ENCODE results near the gene PTMA.
"Not testable (repeated sequence)": the region's sequence is repeated elsewhere in the genome, so short reads cannot be mapped to it uniquely, and the experiment has no call there.

Gene PTMA, protein sequence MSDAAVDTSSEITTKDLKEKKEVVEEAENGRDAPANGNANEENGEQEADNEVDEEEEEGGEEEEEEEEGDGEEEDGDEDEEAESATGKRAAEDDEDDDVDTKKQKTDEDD

DNA sequence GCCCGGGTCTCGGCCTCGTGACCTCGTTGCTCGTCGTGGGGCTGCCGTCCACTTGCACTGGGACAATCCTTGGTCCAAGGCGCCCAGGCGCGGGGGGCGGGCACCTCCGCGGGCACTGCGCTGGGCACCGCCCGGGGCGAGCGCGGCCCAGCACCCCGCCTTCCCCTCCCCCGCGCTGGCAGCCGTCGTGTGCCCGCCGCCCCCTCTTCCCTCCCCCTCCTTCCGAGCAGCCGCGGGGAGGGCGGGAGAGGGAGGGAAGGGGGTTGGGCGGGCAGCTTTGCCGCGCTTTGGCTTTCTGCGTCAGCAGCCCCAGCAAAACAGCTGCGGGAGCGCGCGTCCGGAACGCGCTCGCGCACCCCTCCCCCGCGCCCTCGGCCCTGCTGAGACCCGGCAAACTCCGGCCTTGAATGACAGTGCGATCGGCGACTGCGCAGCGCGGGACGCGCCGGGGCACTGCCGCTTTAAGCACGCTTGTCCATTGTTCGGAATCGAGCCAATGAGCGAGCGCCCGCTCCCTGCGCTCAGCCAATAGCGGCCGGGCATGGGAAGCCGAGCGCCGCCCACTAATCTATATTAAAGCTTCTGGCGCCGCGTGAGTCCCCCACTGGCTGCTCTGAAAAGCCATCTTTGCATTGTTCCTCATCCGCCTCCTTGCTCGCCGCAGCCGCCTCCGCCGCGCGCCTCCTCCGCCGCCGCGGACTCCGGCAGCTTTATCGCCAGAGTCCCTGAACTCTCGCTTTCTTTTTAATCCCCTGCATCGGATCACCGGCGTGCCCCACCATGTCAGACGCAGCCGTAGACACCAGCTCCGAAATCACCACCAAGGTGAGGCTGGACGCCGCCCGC lies at the start of gene PTMA:
TSS of gene PTMA (plus strand) at position 599 of the 846 bp plus-strand sequence. CDS start at position 781, 182 bp downstream.
- TF ChIP-seq, protein P1, sequence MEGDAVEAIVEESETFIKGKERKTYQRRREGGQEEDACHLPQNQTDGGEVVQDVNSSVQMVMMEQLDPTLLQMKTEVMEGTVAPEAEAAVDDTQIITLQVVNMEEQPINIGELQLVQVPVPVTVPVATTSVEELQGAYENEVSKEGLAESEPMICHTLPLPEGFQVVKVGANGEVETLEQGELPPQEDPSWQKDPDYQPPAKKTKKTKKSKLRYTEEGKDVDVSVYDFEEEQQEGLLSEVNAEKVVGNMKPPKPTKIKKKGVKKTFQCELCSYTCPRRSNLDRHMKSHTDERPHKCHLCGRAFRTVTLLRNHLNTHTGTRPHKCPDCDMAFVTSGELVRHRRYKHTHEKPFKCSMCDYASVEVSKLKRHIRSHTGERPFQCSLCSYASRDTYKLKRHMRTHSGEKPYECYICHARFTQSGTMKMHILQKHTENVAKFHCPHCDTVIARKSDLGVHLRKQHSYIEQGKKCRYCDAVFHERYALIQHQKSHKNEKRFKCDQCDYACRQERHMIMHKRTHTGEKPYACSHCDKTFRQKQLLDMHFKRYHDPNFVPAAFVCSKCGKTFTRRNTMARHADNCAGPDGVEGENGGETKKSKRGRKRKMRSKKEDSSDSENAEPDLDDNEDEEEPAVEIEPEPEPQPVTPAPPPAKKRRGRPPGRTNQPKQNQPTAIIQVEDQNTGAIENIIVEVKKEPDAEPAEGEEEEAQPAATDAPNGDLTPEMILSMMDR (IDR thresholded peaks at IDR 0.05), result peak; percentile 42
- H3K9me3 ChIP-seq, result no peaks in the 10 kb centered on the region
- no peaks in the 10 kb centered on the region for H3K27me3 ChIP-seq
- H3K4me1 ChIP-seq (ENCODE audit: control insufficient read depth in 1 of 2, insufficient read depth in 1 of 2, low read depth in 1 of 2, low read length in 1 of 2), result peaks cover 43 to 47% of the 10 kb centered on the region in 2 experiments
- H3K36me3 ChIP-seq, result no peaks in the 10 kb centered on the region
- peak within 1 kb of the TSS; percentile 97 for H3K27ac ChIP-seq
- H3K4me3 ChIP-seq (ENCODE audit: low read depth in 1 of 2, low read length in 1 of 2), result peak within 1 kb of the TSS; percentile 81 to 96

DNA sequence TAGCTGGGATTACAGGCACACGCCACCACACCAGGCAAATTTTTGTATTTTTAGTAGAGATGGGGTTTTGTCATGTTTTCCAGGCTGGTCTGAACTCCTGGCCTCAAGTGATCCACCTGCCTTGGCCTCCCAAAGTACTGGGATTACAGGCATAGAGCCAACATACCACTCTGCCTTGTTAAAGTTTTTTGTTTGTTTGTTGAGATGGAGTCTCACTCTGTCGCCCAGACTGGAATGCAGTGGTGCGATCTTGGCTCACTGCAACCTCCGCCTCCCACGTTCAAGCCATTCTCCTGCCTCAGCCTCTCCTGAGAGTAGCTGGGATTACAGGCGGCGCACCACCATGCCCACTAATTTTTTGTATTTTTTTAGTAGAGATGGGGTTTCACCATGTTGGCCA lies 48.3 kb upstream of the PTMA start:
- not testable (repeated sequence) for H3K4me3 ChIP-seq (ENCODE audit: low read depth in 1 of 2, low read length in 1 of 2); H3K27ac ChIP-seq; H3K36me3 ChIP-seq; H3K27me3 ChIP-seq; H3K9me3 ChIP-seq
- peaks cover 16 to 24% of the 10 kb centered on the region in 2 experiments for H3K4me1 ChIP-seq (ENCODE audit: control insufficient read depth in 1 of 2, insufficient read depth in 1 of 2, low read depth in 1 of 2, low read length in 1 of 2)

DNA sequence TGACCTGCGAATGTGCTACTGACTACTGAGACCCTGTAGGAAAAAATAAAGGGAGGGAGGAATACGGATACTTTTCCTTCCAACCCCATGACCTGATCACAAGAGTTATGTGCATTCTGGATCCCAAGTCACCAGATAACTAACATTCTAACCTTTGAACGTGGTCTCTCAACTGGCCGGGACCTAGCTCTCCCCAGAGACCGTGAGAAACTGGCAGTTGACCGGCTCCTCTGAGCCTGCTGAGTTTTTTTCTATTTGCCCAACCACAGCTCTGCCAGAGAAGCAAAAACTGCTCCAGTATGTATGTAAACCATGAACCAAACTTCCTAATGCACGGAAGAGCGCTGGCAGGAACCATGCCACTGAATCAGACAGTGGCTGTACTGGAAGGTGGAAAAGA lies 47.5 kb upstream of the PTMA start:
- no peaks in the 10 kb centered on the region for H3K9me3 ChIP-seq

DNA sequence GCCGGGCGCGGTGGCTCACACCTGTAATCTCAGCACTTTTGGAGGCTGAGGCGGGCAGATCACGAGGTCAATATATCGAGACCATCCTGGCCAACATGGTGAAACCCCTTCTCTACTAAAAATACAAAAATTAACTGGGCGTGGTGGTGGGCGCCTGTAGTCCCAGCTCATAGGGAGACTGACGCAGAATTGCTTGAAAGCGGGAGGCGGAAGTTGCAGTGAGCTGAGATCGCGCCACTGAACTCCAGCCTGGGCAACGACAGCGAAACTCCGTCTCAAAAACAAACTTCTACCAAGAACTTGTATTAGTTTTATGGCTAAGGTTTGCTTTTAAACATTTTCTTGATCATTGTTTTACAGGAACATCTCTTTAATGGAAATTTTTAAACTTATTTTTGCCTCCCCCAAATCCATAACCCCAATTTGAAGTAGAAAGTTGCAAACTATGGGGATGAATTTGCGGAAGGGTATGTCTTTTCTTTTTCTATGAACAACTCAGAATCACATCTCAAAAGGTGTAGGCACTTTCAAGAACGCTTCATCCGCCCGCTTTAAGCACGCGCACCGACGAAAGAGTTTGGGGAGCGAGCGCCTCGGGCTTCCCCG lies 46.8 kb upstream of the PTMA start:
- H3K9me3 ChIP-seq, result no peaks in the 10 kb centered on the region
- peak overlapping the region; percentile 77 to 91 for H3K4me3 ChIP-seq (ENCODE audit: low read depth in 1 of 2, low read length in 1 of 2)
- TF ChIP-seq, protein P1 (IDR thresholded peaks at IDR 0.05), result no peak
- H3K27ac ChIP-seq, result peak overlapping the region; percentile 88
- H3K4me1 ChIP-seq (ENCODE audit: control insufficient read depth in 1 of 2, insufficient read depth in 1 of 2, low read depth in 1 of 2, low read length in 1 of 2), result peaks cover 31 to 38% of the 10 kb centered on the region in 2 experiments
- no peaks in the 10 kb centered on the region for H3K27me3 ChIP-seq
- H3K36me3 ChIP-seq, result no peaks in the 10 kb centered on the region

More for the DNA sequence above, 47.5 kb upstream of the PTMA start:
- Histone ChIP-seq H3K36me3 (no peaks in the 10 kb centered on the region), H3K4me1 (ENCODE audit: control insufficient read depth in 1 of 2, insufficient read depth in 1 of 2, low read depth in 1 of 2, low read length in 1 of 2) (peaks cover 24 to 32% of the 10 kb centered on the region in 2 experiments), H3K27me3 (no peaks in the 10 kb centered on the region), H3K27ac (no peak overlapping the region), H3K4me3 (ENCODE audit: low read depth in 1 of 2, low read length in 1 of 2) (no peak overlapping the region)
- TF ChIP-seq, protein P1 (IDR thresholded peaks at IDR 0.05), result no peak

DNA sequence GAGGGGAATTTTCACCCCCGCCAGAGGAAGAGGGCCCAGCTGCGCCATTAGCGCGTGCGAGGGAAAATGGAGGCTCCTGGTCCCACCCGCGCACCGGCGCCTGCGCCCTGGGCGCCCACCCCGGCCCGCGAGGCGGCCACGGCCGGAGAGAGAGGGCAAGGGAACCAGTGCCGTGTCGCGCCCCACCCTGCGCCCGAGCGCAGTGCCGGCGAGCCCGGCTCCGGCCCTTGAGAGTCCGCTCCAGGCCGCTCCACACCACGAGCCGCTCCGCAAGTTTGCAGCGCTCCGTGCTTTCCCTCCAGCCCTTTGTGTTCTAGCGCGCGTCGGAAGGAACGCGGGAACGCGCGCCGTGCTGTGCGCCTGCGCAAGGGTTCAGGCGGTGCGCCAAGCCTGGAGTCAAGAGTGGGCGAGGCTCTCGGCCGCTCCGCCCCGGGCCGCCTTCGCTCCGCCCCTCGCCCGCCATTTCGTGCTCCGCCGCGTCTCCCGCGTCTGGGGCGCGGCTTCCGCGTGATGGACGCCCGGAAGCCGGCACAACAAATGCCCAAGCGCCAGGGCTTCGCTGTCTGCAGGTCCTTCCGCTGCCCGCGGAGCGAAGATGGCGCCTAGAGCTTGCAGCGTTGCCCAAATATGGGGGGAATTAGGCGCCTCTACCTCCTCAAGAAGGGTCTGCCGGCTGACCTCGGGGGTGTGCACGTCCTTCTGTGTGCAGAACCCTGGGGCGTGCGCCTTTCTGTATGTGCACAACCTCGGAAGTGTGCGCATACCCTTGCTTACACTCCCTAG lies 46.1 kb upstream of the PTMA start:
- H3K27ac ChIP-seq, result peak overlapping the region; percentile 88
- no peaks in the 10 kb centered on the region for H3K27me3 ChIP-seq
- peak overlapping the region; percentile 77 to 91 for H3K4me3 ChIP-seq (ENCODE audit: low read depth in 1 of 2, low read length in 1 of 2)
- no peaks in the 10 kb centered on the region for H3K9me3 ChIP-seq
- TF ChIP-seq, protein P1 (IDR thresholded peaks at IDR 0.05), result peak; percentile 82
- H3K36me3 ChIP-seq, result no peaks in the 10 kb centered on the region
- peaks cover 38 to 45% of the 10 kb centered on the region in 2 experiments for H3K4me1 ChIP-seq (ENCODE audit: control insufficient read depth in 1 of 2, insufficient read depth in 1 of 2, low read depth in 1 of 2, low read length in 1 of 2)
